ENCODE results near the gene KIAA0232.
"Not testable (repeated sequence)": the region's sequence is repeated elsewhere in the genome, so short reads cannot be mapped to it uniquely, and the experiment has no call there.

The KIAA0232 gene

DNA sequence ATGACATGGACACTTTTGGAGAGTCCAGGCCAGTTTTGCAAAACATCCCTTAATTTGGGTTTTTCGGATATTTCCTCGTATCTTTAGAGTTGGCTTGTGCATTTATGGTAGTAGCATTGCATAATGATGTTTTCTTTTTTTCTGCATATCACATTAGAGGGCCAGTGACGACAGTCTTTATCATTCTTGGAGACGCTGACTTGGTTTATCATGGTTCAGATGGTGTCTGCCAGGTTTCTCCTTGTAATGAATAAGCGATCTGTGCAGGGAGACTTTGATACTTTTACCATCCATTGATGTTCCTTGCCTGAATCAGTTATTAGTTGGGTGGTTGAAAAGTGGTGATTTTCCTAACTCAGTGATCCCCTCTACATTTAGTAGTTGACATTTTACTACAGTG is 46.6 kb downstream of the KIAA0232 start:
- no peak for DNase-seq (ENCODE audit: low read depth, low spot score)
- in situ Hi-C loops (cut with HindIII; ENCODE audit: low sequenced_read_pairs): no loop called here
- no peak overlapping the region for H3K4me3 ChIP-seq (ENCODE audit: low read depth, low read length)
- TF ChIP-seq, protein P1, sequence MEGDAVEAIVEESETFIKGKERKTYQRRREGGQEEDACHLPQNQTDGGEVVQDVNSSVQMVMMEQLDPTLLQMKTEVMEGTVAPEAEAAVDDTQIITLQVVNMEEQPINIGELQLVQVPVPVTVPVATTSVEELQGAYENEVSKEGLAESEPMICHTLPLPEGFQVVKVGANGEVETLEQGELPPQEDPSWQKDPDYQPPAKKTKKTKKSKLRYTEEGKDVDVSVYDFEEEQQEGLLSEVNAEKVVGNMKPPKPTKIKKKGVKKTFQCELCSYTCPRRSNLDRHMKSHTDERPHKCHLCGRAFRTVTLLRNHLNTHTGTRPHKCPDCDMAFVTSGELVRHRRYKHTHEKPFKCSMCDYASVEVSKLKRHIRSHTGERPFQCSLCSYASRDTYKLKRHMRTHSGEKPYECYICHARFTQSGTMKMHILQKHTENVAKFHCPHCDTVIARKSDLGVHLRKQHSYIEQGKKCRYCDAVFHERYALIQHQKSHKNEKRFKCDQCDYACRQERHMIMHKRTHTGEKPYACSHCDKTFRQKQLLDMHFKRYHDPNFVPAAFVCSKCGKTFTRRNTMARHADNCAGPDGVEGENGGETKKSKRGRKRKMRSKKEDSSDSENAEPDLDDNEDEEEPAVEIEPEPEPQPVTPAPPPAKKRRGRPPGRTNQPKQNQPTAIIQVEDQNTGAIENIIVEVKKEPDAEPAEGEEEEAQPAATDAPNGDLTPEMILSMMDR (IDR thresholded peaks at IDR 0.05; ENCODE audit: low read depth, low read length): no peak

DNA sequence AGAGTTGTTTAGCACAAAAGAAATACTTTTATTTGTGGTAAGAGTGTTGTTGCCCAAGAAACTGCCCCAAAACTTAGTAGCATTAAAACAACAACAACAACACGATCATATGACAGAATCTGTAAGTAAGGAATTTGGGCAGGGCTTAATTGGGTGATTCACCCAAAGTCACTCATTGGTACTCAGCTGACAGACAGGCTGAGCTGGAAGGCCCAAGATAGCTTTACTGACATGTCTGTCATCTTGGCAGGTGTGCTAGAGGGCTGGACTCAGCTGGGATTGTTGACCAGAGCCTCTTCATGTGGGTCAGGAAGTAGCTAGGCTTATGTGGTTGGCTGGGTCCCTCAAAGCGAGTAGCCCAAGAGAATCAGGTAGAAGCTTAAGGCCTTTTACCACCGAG is 52.3 kb downstream of the KIAA0232 start:
- H3K4me3 ChIP-seq (ENCODE audit: low read depth, low read length): no peak overlapping the region
- TF ChIP-seq, protein P1 (IDR thresholded peaks at IDR 0.05; ENCODE audit: low read depth, low read length): no peak
- in situ Hi-C loops (cut with HindIII; ENCODE audit: low sequenced_read_pairs): no loop called here
- DNase-seq (ENCODE audit: low read depth, low spot score): no peak

DNA sequence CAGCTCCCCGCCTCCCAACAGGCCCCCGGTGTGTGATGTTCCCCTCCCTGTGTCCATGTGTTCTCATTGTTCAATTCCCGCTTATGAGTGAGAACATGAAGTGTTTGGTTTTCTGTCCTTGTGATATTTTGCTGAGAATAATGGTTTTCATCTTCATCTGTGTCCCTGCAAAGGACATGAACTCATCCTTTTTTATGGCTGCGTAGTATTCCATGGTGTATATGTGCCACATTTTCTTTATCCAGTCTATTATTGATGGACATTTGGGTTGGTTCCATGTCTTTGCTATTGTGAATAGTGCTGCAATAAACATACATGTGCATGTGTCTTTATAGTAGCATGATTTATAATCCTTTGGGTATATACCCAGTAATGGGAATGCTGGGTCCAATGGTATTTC is 53.1 kb downstream of the KIAA0232 start:
- DNase-seq (ENCODE audit: low read depth, low spot score); H3K4me3 ChIP-seq (ENCODE audit: low read depth, low read length); in situ Hi-C loops (cut with HindIII; ENCODE audit: low sequenced_read_pairs): not testable (repeated sequence)

DNA sequence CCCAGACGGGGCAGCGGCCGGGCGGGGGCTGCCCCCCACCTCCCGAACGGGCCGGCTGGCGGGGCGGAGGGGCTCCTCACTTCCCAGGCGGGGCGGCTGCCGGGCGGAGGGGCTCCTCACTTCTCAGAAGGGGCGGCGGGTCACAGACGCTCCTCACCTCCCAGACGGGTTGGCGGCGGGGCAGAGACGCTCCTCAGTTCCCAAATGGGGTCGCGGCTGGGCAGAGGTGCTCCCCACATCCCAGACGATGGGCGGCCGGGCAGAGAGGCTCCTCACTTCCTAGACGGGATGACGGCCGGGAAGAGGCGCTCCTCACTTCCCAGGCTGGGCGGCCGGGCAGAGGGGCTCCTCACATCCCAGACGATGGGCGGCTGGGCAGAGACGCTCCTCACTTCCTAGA is 54.6 kb downstream of the KIAA0232 start:
- in situ Hi-C loops (cut with HindIII; ENCODE audit: low sequenced_read_pairs); DNase-seq (ENCODE audit: low read depth, low spot score): not testable (repeated sequence)

DNA sequence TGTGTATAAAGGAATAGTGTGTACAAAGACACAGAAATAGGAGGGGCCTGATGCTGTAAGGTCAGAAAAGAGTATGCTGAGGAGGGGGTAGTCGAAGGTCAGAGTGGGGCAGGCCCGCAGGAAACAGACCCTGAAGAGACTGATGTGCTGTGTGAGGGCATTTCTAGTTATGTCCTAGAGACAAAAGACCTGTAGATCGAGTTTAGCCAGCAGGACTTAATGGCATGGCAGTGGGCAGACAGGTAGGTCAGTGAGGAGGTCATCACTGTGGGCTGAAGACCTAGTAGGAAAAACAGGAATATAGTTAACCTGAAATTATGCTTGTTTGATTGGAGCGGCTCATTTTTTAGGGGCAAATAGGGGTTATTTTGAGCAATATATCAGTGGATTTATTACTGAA is 57.1 kb downstream of the KIAA0232 start:
- in situ Hi-C loops (cut with HindIII; ENCODE audit: low sequenced_read_pairs): no loop called here
- no peak for DNase-seq (ENCODE audit: low read depth, low spot score)
- TF ChIP-seq, protein P1 (IDR thresholded peaks at IDR 0.05; ENCODE audit: low read depth, low read length): no peak
- no peak overlapping the region for H3K4me3 ChIP-seq (ENCODE audit: low read depth, low read length)

More for the DNA sequence above, 54.6 kb downstream of the KIAA0232 start:
- not testable (repeated sequence) for H3K4me3 ChIP-seq (ENCODE audit: low read depth, low read length)

DNA sequence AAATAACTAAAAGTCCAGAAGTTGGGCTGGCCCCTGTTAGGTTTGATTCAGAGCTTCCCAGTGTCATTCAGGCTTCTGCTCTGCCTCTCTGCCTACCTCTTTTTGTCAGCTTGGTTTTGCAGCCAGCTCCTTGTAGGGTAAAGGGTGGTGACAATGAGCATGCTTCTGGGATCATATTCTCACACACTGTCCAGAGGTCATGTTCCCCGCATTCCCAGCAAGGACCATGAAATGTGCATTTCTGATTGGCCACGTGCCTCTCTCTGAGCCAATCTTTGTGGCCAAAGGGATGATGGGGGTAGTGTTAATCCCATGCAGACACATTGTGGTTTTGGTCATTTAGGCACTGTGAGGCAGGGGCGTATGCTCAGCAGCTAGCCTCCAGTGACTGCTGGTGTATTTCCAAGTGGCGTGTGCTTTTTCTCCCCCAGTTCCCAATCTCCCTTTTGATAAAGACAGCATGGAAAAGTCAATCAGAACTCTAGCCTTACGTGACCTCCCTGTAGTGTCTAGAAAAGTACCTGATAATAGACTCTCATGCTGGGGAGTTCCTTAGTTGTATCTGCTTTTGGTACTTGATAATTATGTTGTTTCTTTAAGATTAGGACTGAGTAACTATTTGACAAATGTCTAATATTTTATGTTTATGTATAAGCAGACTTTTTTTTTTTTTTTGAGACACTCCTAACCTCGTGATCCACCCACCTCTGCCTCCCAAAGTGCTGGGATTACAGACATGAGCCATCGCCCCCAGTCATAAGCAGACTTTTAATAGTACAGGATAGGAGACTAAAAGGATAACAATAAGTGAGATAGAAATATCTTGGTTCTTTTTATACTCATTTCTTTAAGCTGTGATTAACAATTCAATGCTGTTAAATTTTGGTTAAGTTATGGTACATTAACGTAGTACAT is 57.8 kb downstream of the KIAA0232 start:
- TF ChIP-seq, protein P1 (IDR thresholded peaks at IDR 0.05; ENCODE audit: low read depth, low read length): no peak
- H3K4me3 ChIP-seq (ENCODE audit: low read depth, low read length): no peak overlapping the region
- DNase-seq (ENCODE audit: low read depth, low spot score): peak; percentile 51
- in situ Hi-C loops (cut with HindIII; ENCODE audit: low sequenced_read_pairs): no loop called here

DNA sequence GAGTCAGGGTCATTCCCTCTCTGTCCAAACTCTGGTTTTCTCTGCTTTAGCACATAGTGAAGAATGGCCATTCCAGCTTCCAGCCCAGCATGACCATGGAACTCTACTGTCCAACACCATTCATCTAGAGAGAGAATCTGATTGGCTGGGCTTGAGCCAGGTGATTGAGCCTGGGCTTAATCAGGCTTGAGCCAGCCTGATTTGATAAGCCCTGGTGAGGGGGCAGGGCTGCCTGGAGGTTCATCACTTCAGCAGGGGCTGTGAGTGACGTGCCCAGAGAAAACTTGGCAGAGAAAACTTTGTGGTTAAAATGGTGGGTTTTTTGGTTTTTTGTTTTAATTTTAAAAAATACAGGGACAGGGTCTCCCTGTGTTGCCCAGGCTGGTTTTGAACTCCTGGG is 62.5 kb downstream of the KIAA0232 start:
- TF ChIP-seq, protein P1 (IDR thresholded peaks at IDR 0.05; ENCODE audit: low read depth, low read length): no peak
- no peak for DNase-seq (ENCODE audit: low read depth, low spot score)
- H3K4me3 ChIP-seq (ENCODE audit: low read depth, low read length): no peak overlapping the region
- in situ Hi-C loops (cut with HindIII; ENCODE audit: low sequenced_read_pairs): no loop called here

All from astrocyte of the spinal cord (primary cell).